HepG2 (cell line): Measurements from ENCODE around the gene CKAP5. TPM values are rescaled to one million over a fixed set of nuclear protein-coding genes. Genes with fewer than 3 reads are reported as not detected.

Experiments
- ATAC-seq: fragments of 200-7000 bp; cut with Tn5 transposase; 3 replicates; pipeline ENCODE4 v1.9.1; 2020; ENCODE audit warnings: mild to moderate bottlenecking, moderate library complexity
- BruUV-seq: library from RNA; stranded (reverse); fragments of 400-500 nt; replicated peaks from 2 replicates; lab custom pipeline; 2021; lab: Mats Ljungman, UMichigan
- CTCF ChIA-PET: fragments of 300-600 bp; formaldehyde crosslinking; extraction: SDS; loops from one replicate; lab custom pipeline; 2021; ENCODE audit warnings: low total read pairs, inconsistent platforms, low intra/inter-chr PET ratio; lab: Yijun Ruan, JAX
- POLR2A ChIA-PET: fragments of 350-600 bp; sonication (Branson Sonifier 250); formaldehyde crosslinking; loops from one replicate; lab custom pipeline; 2020; ENCODE audit warnings: antibody characterized with exemption, inconsistent platforms; lab: Yijun Ruan, JAX
- DNase-seq: peaks from one replicate; pipeline ENCODE4 v3.0.0-alpha.2; 2015; ENCODE audit warnings: low spot score
- FAIRE-seq: peaks from 3 replicates; lab custom pipeline; 2011; peaks lifted over from hg19 to GRCh38; lab: Jason Lieb, UNC
- H2AFZ ChIP-seq: one replicate; pipeline ENCODE4 v1.6.1; 2011; ENCODE audit warnings: low read length, inconsistent platforms
- H3K27ac ChIP-seq: fragments of 300-600 bp; 3 replicates; pipeline ENCODE4 v1.8.0; 2011; ENCODE audit warnings: mixed run types, mild to moderate bottlenecking, mixed read lengths, low read length, inconsistent platforms; ENCODE audit not compliant: insufficient read depth; ENCODE audit errors: extremely low read length
- H3K27me3 ChIP-seq, 2 experiments: fragments of 200-600 bp in 1 of 2; 2 replicates in 1 of 2; 3 replicates in 1 of 2; pipeline versions ENCODE4 v1.6.0 to v1.8.0; 2011; ENCODE audit warnings: low read length in 2 of 2, mild to moderate bottlenecking in 2 of 2, moderate library complexity in 2 of 2, inconsistent platforms in 1 of 2; ENCODE audit not compliant: insufficient read depth in 2 of 2, control insufficient read depth in 1 of 2
- H3K36me3 ChIP-seq, 2 experiments: fragments of 200-600 bp in 1 of 2; replicated peaks in 1 of 2; 2 replicates in 1 of 2; 3 replicates in 1 of 2; pipeline versions ENCODE4 v1.5.1 to v1.8.0; 2011; ENCODE audit warnings: low read length in 2 of 2, inconsistent platforms in 1 of 2; ENCODE audit not compliant: insufficient read depth in 2 of 2, control insufficient read depth in 1 of 2
- H3K4me1 ChIP-seq: 2 replicates; pipeline ENCODE4 v1.5.1; 2012; ENCODE audit warnings: low read length, inconsistent platforms; ENCODE audit not compliant: insufficient read depth
- H3K4me2 ChIP-seq: 2 replicates; pipeline ENCODE4 v1.6.0; 2011; ENCODE audit warnings: low read depth, low read length, inconsistent platforms
- H3K4me3 ChIP-seq, 3 experiments: fragments of 200-600 bp in 1 of 3; sonication (generic), shearing (Covaris generic) in 1 of 3; replicated peaks in 1 of 3; 2 replicates each; pipeline ENCODE4 v1.5.1; 2011 to 2016; ENCODE audit warnings: low read length in 3 of 3, inconsistent platforms in 2 of 3, low read depth in 2 of 3, mild to moderate bottlenecking in 2 of 3, control low read depth in 1 of 3, mixed read lengths in 1 of 3; ENCODE audit not compliant: insufficient read depth in 1 of 3
- H3K79me2 ChIP-seq: one replicate; pipeline ENCODE4 v1.6.1; 2011; ENCODE audit warnings: low read length, inconsistent platforms; ENCODE audit not compliant: insufficient read depth
- H3K9ac ChIP-seq: 2 replicates; pipeline ENCODE4 v1.6.0; 2011; ENCODE audit warnings: mild to moderate bottlenecking, low read depth, low read length, inconsistent platforms; ENCODE audit not compliant: insufficient read depth
- H3K9me3 ChIP-seq: 2 replicates; pipeline ENCODE4 v1.5.1; 2012; ENCODE audit warnings: mild to moderate bottlenecking, low read length
- H4K20me1 ChIP-seq: 2 replicates; pipeline ENCODE4 v1.6.0; 2011; ENCODE audit warnings: inconsistent platforms, mild to moderate bottlenecking, low read length, moderate library complexity; ENCODE audit not compliant: insufficient read depth
- ATRX ChIP-seq: sonication (generic); formaldehyde crosslinking; IDR thresholded peaks from 2 replicates; pipeline ENCODE4 v1.4.0; 2020; ENCODE audit warnings: missing genetic modification reagents, borderline replicate concordance
- HDAC6 ChIP-seq: fragments of 200-600 bp; sonication (generic); IDR thresholded peaks from 2 replicates; pipeline ENCODE4 v1.7.0; 2017; ENCODE audit warnings: mild to moderate bottlenecking, antibody characterized with exemption, low read length, low read depth
- POGZ ChIP-seq: sonication (generic); formaldehyde crosslinking; IDR thresholded peaks from 2 replicates; pipeline ENCODE4 v1.4.0; 2020; ENCODE audit warnings: mild to moderate bottlenecking, missing genetic modification reagents
- REXO4 ChIP-seq: sonication (generic); formaldehyde crosslinking; IDR thresholded peaks from 2 replicates; pipeline ENCODE4 v1.8.0; 2022; ENCODE audit warnings: missing genetic modification reagents, mild to moderate bottlenecking, borderline replicate concordance
- SNAPC2 ChIP-seq: sonication (generic); formaldehyde crosslinking; IDR thresholded peaks from 2 replicates; pipeline ENCODE4 v1.8.1; 2022; ENCODE audit warnings: mild to moderate bottlenecking, missing genetic modification reagents
- SOX13 ChIP-seq, 3 experiments: fragments of 450-650 bp in 1 of 3; sonication (generic) in 1 of 3; formaldehyde crosslinking in 1 of 3; IDR thresholded peaks in 2 of 3; conservative IDR thresholded peaks in 1 of 3; 2 replicates each; pipeline versions ENCODE4 v1.5.0 to v1.6.1; 2016 to 2020; ENCODE audit warnings: antibody characterized with exemption in 1 of 3, mild to moderate bottlenecking in 1 of 3, missing compliant biosample characterization in 1 of 3, missing genetic modification reagents in 1 of 3, moderate library complexity in 1 of 3
- ZKSCAN8 ChIP-seq: IDR thresholded peaks from 2 replicates; pipeline ENCODE4 v1.6.1; 2016; ENCODE audit warnings: borderline replicate concordance, missing genetic modification reagents, missing compliant biosample characterization
- ZMYM3 ChIP-seq: sonication (generic); formaldehyde crosslinking; IDR thresholded peaks from 2 replicates; pipeline ENCODE4 v1.5.1; 2020; ENCODE audit warnings: mild to moderate bottlenecking, missing genetic modification reagents
- ZNF224 ChIP-seq: sonication (generic); formaldehyde crosslinking; IDR thresholded peaks from 2 replicates; pipeline ENCODE4 v1.5.0; 2020; ENCODE audit warnings: mild to moderate bottlenecking, missing genetic modification reagents
- ZNF451 ChIP-seq: sonication (generic); formaldehyde crosslinking; IDR thresholded peaks from 2 replicates; pipeline ENCODE4 v1.5.0; 2020; ENCODE audit warnings: mild to moderate bottlenecking, missing genetic modification reagents
- ZSCAN20 ChIP-seq: sonication (generic); formaldehyde crosslinking; IDR thresholded peaks from 2 replicates; pipeline ENCODE4 v1.4.0; 2020; ENCODE audit warnings: missing genetic modification reagents, mild to moderate bottlenecking, borderline replicate concordance
- WGBS: methylation state at CpG from one replicate; pipeline ENCODE4 v1.1.6; 2017; ENCODE audit warnings: low lambda C conversion rate; 5-methylcytosine and 5-hydroxymethylcytosine counted together
- in situ Hi-C: cut with HindIII; loops from 2 replicates; pipeline ENCODE4 v1.10.0; 2017; ENCODE audit warnings: low pct_unique_long_range_greater_than_20kb; ENCODE audit not compliant: extremely low pct_ligation_motif_present
- intact Hi-C: fragments of 100-400 bp; cut with micrococcal nuclease; formaldehyde crosslinking; loops from one replicate; pipeline ENCODE4 v1.10.0; 2022; ENCODE audit not compliant: unreplicated experiment
- polyA plus RNA-seq, 8 experiments: library from polyadenylated mRNA; depleted of rRNA in 3 of 8; stranded (reverse) in 7 of 8; unstranded in 1 of 8; fragments of >200 nt; fragmentation: Illumina TruSeq in 4 of 8; extraction: Trizol in 4 of 8; gene quantifications; 2 replicates each; pipeline versions ENCODE4 v1.2.1 to v1.2.3, GENCODE V29; 2011 to 2016; ENCODE audit warnings: low read depth in 4 of 8, missing spikeins in 1 of 8, mixed read lengths in 1 of 8; ENCODE audit not compliant: insufficient read depth in 1 of 8
- total RNA-seq, 5 experiments: library from RNA; depleted of rRNA; stranded (reverse); fragments of >200 nt; fragmentation: Illumina TruSeq; extraction: Trizol; gene quantifications; 2 replicates each; pipeline ENCODE4 v1.2.3, GENCODE V29; 2016; ENCODE audit warnings: low read depth in 1 of 5
- TF ChIP-seq, protein P1 (sequence below): sonication (generic); formaldehyde crosslinking; IDR thresholded peaks from 2 replicates; pipeline ENCODE4 v1.4.0; 2020; ENCODE audit warnings: missing genetic modification reagents, borderline replicate concordance
- TF ChIP-seq, protein P2 (sequence below): IDR thresholded peaks from 2 replicates; pipeline ENCODE4 v1.6.1; 2016; ENCODE audit warnings: low read depth, borderline replicate concordance
- TF ChIP-seq, protein P3 (sequence below): IDR thresholded peaks from 2 replicates; pipeline ENCODE4 v1.6.1; 2016; ENCODE audit warnings: missing biosample characterization, missing genetic modification reagents, low read depth
- TF ChIP-seq, protein P4 (sequence below): sonication (generic); formaldehyde crosslinking; IDR thresholded peaks from 2 replicates; pipeline ENCODE4 v1.4.0; 2020; ENCODE audit warnings: mild to moderate bottlenecking, missing genetic modification reagents

The CKAP5 gene
- total and polyA plus RNA-seq, 2 of the 13 experiments (the other 11 are each of a cell fraction or from before 2014, with no cell fraction given): 79.2 to 103 TPM

DNA sequence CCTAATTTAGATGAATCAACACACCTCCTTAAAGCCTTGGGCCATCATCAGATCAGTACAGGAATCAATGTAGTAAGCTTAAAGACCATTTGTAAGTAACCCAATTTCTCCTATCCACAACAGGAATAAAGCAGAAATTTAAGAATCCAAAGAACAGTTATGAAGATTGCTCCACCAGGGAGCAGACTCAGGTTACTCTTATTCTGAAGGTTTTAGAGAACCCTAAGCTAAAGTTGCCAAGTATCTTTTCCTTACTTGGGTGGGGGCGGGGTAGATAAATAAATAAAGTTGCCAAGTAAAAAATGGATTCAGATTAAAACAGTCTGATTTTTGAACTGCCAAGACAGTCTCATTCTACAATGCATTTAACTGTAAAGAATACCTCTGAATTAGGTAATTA is 18.1 kb downstream of the CKAP5 start (continued):
- TF ChIP-seq, protein P1, sequence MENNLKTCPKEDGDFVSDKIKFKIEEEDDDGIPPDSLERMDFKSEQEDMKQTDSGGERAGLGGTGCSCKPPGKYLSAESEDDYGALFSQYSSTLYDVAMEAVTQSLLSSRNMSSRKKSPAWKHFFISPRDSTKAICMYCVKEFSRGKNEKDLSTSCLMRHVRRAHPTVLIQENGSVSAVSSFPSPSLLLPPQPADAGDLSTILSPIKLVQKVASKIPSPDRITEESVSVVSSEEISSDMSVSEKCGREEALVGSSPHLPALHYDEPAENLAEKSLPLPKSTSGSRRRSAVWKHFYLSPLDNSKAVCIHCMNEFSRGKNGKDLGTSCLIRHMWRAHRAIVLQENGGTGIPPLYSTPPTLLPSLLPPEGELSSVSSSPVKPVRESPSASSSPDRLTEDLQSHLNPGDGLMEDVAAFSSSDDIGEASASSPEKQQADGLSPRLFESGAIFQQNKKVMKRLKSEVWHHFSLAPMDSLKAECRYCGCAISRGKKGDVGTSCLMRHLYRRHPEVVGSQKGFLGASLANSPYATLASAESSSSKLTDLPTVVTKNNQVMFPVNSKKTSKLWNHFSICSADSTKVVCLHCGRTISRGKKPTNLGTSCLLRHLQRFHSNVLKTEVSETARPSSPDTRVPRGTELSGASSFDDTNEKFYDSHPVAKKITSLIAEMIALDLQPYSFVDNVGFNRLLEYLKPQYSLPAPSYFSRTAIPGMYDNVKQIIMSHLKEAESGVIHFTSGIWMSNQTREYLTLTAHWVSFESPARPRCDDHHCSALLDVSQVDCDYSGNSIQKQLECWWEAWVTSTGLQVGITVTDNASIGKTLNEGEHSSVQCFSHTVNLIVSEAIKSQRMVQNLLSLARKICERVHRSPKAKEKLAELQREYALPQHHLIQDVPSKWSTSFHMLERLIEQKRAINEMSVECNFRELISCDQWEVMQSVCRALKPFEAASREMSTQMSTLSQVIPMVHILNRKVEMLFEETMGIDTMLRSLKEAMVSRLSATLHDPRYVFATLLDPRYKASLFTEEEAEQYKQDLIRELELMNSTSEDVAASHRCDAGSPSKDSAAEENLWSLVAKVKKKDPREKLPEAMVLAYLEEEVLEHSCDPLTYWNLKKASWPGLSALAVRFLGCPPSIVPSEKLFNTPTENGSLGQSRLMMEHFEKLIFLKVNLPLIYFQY (CRISPR knock-in tag): no peak
- TF ChIP-seq ZKSCAN8: no peak

DNA sequence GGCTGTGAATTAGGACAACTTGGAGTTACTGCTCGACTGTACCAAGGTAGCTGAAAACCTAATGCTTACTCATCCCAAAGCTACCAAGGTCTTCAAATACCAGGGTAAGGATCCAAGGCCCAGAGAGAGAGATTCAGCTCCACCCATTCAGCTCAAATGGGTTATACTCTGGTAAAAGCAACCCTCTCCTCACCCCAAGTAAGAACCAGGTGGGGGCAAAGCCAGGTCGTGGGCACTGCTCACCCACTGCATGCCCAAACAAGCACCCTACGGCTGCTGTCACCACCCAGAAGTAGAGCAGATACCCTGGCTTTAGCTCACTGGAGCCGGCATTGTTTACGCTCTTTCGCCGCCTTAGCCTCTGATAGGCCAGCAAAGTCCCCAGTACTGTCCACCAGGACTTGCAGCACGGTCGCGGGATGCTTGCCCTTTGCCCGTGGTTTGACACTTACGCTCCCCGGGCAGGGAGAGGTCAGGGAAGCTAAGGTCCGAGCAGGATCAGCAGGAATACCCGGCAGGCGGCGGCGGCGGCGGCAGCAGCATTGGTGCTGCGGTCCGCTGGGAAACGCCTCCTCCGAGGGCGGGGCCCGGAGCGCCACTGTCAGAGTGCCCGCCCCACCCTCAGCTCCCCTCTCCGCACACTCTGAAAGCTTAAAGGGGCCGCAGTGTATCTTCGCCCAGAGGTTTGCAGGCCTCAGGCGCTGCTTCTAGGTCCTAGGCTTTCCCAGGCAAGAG is 19.6 kb downstream of the CKAP5 start:
- 0% methylated on average over 18 of the region's 32 CpGs for WGBS
- peak overlapping the region; percentile 93 for H3K4me2 ChIP-seq
- peak overlapping the region; percentile 40 to 72 (median 47) for H3K4me3 ChIP-seq
- H3K79me2 ChIP-seq: peaks cover 92% of the 10 kb centered on the region
- peak; percentile 99 for ATAC-seq
- intact Hi-C loops: loop anchor here (1.0 kb wide), 1 partner anchor 20 kb away; the partner anchor contains the start of gene CKAP5
- ChIA-PET CTCF (no interaction called here), POLR2A (interaction anchor here (0.8 to 1.5 kb wide), 11 partner anchors 11 to 361 kb away, joined by 3 to 16 read pairs (median 4); partner anchors contain the start of genes ARHGAP1, CKAP5, F2 and ZNF408)
- H3K27ac ChIP-seq: peak overlapping the region; percentile 58
- no peak overlapping the region for H2AFZ ChIP-seq
- H3K4me1 ChIP-seq: peaks cover 64% of the 10 kb centered on the region
- FAIRE-seq: peak; percentile 49
- no peaks in the 10 kb centered on the region for H3K27me3 ChIP-seq
- DNase-seq: peak; percentile 90
- H3K9me3 ChIP-seq: no peaks in the 10 kb centered on the region
- H3K36me3 ChIP-seq: peaks cover 0 to 4% of the 10 kb centered on the region in 2 experiments; a peak in 3 of 5 replicates
- BruUV-seq: no TSS peak
- peak overlapping the region; percentile 57 for H3K9ac ChIP-seq
- H4K20me1 ChIP-seq: peaks cover 33% of the 10 kb centered on the region
- in situ Hi-C loops: no loop called here
- TF ChIP-seq SNAPC2 (CRISPR knock-in tag) (no peak), ZNF451 (CRISPR knock-in tag) (no peak), HDAC6 (no peak), ATRX (CRISPR knock-in tag) (no peak), ZNF224 (CRISPR knock-in tag) (0 out of 2 replicates have a peak, but pooled peaks have one; percentile 29), SOX13 (IDR thresholded peaks at IDR 0.05) (no peak), SOX13 (CRISPR knock-in tag; conservative IDR thresholded peaks at IDR 0.05 in 1 of 2, IDR thresholded peaks at IDR 0.05 in 1 of 2) (peak in 1 of 2 experiments; percentile 59; a peak in 2 of 4 replicates), ZSCAN20 (CRISPR knock-in tag) (no peak), REXO4 (CRISPR knock-in tag) (no peak), ZMYM3 (CRISPR knock-in tag) (peak; percentile 56; the same call in 1 of the 2 replicates), POGZ (CRISPR knock-in tag) (peak; percentile 81)
- TF ChIP-seq, protein P2, sequence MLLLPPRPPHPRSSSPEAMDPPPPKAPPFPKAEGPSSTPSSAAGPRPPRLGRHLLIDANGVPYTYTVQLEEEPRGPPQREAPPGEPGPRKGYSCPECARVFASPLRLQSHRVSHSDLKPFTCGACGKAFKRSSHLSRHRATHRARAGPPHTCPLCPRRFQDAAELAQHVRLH (CRISPR knock-in tag): 0 out of 2 replicates have a peak, but pooled peaks have one; percentile 25
- TF ChIP-seq, protein P3, sequence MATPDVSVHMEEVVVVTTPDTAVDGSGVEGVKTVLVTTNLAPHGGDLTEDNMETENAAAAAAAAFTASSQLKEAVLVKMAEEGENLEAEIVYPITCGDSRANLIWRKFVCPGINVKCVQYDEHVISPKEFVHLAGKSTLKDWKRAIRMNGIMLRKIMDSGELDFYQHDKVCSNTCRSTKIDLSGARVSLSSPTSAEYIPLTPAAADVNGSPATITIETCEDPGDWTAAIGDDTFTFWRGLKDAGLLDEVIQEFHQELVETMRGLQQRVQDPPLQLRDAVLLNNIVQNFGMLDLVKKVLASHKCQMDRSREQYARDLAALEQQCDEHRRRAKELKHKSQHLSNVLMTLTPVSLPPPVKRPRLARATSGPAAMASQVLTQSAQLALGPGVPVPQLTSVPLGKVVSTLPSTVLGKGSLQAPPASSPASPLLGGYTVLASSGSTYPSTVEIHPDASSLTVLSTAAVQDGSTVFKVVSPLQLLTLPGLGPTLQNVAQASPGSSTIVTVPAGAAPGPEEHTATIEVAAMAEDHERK (CRISPR knock-in tag): no peak
- TF ChIP-seq, protein P4, sequence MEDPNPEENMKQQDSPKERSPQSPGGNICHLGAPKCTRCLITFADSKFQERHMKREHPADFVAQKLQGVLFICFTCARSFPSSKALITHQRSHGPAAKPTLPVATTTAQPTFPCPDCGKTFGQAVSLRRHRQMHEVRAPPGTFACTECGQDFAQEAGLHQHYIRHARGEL (CRISPR knock-in tag): no peak
